GM10266 (cell line): ENCODE measurements around the gene ZNF618.

Source experiments
- DNase-seq: peaks from one replicate; pipeline ENCODE4 v3.0.0; 2012; ENCODE audit errors: extremely low spot score
- TF ChIP-seq, protein P1 (sequence below): IDR thresholded peaks from 2 replicates; pipeline ENCODE4 v1.5.1; 2012; ENCODE audit warnings: mild to moderate bottlenecking, low read depth; ENCODE audit not compliant: control insufficient read depth, insufficient read depth; ENCODE audit errors: missing control alignments

The ZNF618 gene

GRCh38 chr9:113950195-113951031 is 74.3 kb downstream of the ZNF618 start:
- DNase-seq = no peak
- TF ChIP-seq, protein P1, sequence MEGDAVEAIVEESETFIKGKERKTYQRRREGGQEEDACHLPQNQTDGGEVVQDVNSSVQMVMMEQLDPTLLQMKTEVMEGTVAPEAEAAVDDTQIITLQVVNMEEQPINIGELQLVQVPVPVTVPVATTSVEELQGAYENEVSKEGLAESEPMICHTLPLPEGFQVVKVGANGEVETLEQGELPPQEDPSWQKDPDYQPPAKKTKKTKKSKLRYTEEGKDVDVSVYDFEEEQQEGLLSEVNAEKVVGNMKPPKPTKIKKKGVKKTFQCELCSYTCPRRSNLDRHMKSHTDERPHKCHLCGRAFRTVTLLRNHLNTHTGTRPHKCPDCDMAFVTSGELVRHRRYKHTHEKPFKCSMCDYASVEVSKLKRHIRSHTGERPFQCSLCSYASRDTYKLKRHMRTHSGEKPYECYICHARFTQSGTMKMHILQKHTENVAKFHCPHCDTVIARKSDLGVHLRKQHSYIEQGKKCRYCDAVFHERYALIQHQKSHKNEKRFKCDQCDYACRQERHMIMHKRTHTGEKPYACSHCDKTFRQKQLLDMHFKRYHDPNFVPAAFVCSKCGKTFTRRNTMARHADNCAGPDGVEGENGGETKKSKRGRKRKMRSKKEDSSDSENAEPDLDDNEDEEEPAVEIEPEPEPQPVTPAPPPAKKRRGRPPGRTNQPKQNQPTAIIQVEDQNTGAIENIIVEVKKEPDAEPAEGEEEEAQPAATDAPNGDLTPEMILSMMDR = no peak

GRCh38 chr9:113951032-113951372 is 74.9 kb downstream of the ZNF618 start:
- no peak for DNase-seq
- TF ChIP-seq, protein P1 = no peak

DNA sequence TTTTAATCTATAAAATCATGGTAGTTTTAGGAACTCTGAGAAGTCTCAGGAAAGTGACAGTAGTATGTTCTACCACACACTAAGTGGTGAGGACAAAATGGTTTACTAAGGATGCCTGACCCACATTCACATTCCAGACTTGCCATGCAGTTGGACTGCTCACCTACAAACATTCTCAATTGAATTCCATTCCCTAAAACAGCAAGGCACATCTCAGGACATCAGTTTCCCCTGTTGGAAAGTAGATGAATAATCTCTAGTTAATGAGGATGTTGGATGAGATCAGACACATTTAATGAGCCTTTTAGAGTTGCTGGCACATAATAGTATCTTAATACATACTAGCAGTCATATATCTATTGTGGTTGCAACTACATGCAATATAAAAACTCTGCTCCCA is 76.6 kb downstream of the ZNF618 start:
- TF ChIP-seq, protein P1 = no peak
- DNase-seq = no peak

DNA sequence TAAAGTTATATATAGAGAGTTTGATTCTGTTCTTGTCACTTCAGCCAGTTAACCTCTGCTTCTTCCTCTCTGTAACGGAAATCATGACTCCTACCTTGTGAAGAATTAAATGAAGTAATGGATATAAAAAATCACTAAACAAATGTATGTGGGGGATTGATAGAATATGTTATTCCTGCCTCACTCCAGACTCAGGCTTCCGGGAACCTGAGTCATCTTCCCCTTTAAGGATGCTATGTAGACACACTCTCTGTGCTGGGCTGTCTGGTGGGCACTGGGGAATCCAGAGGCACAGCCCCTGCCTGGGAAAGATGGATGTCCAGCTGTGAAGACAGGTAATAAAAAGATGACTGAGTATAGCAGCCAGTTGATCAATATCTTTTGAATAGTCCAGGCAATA is 77.4 kb downstream of the ZNF618 start:
- DNase-seq = no peak
- TF ChIP-seq, protein P1 = no peak

DNA sequence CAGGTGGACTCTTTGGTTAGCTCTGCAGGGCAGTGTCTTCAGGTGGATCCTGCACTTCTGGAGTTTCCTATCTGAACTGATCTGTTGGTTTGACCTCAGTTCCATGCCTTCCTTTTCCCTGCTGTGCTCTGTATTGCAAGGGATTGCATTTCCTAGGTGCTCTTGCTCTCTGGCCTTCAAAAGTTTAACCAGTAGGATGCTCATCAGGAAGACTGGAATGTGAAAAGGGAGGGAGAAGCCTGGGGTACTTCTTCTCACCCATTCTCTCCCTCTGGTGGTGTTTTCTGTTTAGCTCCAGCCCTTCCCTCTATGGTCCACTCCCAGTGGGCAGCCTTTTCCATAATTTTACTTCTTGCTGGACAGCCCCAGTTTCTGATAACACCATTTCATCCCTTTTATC is 78.5 kb downstream of the ZNF618 start:
- TF ChIP-seq, protein P1 = no peak
- DNase-seq = no peak

DNA sequence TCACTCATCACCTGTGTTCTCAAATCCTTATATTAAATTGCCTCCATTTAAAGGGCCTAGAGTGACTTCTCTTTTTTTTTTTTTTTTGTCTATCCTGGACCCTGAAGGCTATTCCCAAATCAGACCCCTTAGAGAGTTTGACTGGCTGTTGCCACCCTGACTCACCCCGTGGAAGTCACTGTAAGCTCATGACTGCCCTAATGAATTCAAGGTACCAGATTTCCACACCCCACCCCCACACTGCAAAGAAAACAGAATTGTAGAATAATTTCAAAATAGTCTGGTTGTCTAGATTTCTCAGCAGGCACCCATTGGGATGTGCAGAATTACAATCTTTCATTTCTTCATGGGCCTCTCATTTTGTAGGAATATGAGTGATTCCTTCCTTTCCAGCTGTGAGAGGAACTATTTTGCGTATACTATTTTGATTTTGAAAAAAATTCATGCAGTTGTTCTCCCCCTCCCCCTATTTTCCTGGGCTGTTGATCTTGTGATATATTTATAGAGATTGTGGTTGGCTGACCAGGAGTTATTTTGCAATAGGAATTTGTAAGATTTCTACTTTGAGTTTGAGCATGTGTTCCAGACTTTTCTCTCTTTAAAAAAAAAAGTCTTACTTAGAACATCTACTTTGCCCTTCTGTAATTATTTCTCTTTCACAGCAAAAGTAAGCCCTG is 79.1 kb downstream of the ZNF618 start:
- DNase-seq = no peak
- TF ChIP-seq, protein P1 = no peak

DNA sequence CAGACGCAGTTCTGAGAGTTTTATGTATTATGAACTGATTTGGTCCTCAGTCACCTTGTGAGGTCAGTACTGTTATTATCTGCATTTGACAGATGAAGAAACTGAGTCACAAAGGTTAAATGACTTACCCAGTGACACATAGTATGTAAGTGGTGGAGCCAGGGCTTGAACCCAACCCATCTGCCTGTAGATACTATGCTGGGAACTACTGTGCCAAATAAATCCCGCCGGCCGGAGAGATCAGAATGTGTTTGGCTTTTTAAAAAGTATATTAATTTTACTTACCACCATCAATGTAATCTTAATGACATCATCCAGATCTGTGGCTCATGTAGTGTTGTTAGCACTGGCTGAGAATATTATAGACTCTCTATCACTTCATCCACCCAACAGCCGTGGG is 80.8 kb downstream of the ZNF618 start:
- no peak for DNase-seq
- TF ChIP-seq, protein P1 = no peak
